Activated gamma-delta T cell treated with Interleukin-2 at 50 U/mL for 16 hours (primary cell): Measurements from ENCODE around the gene PPARA.
"Not testable (repeated sequence)": the region's sequence is repeated elsewhere in the genome, so short reads cannot be mapped to it uniquely, and the experiment has no call there.

Experiments
- DNase-seq: peaks from one replicate; pipeline ENCODE4 v3.0.0-alpha.2; 2020

PPARA gene

DNA sequence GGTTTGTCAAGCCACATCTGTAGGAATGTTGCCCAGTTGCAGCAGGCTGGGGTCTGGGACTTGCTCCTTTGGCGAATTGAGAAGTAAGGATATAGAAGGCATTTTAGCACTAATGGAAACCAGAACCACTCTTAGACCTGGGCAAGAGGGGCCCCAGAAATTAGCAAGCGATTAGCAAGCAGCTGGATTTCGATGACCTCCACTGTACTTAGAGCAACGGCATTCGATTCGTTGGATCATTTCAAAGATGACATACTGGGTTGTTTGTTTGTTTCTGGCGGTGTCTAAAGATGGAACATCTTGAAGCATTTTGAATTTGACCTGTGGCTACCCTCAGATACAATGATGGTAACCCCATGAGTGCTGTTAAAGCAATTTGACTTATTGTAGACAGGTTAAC lies 100.9 kb downstream of the PPARA start:
- DNase-seq = no peak

- DNase-seq = no peak
Measured at GRCh38 chr22:46251816-46252380, 101.6 kb downstream of the PPARA start.

DNA sequence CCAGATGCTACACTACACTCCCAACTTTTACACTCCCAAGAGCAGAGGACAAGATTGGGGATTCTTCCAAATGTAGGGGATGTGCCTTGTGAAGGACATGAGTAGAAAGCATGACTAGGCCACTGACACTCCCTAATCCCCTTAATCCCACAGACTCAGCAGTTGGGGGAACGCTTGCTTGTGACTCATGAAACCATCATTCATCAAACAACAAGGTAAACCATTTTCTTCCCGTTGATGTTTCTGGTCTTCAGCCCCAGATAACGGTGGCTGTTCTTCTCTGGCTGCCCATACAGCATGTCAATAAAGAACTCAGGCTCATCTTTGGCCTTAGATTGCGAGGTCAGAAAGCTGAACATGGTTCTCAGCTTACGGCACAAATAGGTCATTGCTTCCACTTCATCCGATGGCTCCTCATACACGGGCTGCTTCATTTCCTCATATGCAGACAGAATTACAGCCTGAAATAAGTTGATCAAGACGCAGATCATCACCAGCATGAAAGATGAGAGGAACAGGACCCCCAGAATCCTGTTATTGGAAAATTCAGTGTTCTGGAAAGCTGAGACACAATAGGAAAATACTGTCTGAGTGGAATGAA lies 106.1 kb downstream of the PPARA start:
- DNase-seq = no peak

- no peak for DNase-seq
Measured at GRCh38 chr22:46259374-46259773, 109.0 kb downstream of the PPARA start.

GRCh38 chr22:46260038-46260437 lies 109.7 kb downstream of the PPARA start:
- no peak for DNase-seq

DNA sequence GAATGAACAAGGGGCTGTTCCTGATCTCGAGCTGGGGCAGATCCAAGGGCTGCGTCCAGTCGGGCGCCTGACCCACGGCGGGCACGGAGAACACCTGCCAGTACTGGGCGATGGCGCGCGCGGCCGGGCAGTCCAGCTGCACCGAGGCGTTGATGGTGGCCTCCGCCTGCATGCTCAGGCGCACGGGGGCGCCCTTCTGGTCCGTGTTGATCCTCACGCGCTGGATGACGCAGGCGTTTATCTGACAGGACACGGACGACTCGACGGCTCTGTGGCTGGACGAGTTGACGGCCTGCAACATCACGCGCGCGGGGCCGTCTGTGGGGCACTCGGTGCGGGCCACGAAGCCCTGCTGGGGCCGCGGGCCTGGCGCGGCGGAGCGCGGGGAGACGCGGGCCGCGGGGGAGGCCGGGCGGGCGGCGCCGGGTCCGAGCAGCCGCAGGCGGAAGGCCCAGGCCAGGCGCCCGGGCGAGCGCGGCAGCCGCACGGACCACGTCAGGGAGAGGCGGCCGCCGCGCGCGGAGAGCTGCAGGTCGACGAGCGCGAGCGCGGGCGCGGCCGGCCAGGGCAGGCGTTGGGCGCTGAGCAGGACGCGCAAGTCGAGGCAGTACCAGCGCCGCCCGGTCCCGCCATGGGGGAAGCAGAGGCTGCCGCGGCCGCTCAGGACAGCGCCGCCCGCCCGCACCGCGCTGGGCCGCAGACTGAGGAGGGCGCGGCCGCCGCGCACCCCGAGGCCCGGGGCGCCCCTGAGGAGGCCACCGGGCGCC lies 112.3 kb downstream of the PPARA start:
- peak; percentile 21 for DNase-seq

GRCh38 chr22:46263216-46263590 lies 112.9 kb downstream of the PPARA start, which contains the start of gene PKDREJ:
Gene PKDREJ (minus strand): TSS chr22:46263343. CDS start chr22:46263322, 21 bp downstream.
- DNase-seq = no peak

GRCh38 chr22:46264520-46264919 lies 114.2 kb downstream of the PPARA start:
- DNase-seq = not testable (repeated sequence)

- not testable (repeated sequence) for DNase-seq
Measured at GRCh38 chr22:46265627-46266026, 115.3 kb downstream of the PPARA start.

DNA sequence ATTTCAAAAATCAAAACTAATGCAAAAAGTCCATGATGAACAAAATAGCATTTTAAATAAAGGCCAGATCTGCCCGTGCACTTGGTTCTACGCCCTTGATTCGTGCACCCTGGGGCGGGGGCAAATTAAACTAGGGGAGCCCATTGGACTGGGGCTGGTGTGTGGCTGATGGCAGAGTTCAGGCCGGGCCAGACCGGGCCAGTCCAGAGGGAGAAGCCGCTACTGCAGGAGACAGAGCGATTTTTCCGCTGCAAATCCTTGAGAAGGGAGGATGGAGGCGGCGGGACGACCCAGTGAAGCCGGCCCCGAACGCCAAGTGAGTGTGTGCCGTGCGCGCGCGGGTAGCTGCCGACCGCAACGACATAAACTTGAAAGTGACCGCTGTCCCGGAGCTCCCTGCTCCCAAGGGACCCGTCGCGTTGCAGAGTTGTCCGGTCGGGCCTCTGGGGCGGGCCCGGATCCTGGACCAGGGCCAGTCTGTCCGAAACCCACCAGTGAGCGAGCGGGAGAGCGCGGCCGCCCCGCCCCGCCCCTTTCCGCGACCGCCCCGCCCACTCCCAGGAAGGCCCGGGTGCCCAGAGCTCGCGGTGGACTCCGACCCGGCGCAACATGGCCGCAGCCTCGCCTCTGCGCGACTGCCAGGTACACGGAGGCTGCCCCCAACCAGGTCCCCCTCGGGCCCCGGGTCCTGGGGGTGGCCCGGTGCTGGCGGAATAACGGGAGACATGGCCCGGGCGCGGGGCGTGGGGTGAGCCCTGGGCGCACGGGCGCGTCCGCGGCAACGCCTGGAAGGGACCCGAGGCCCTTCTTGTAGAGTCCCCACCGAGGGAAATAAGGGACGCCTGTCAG lies 117.3 kb downstream of the PPARA start, which contains the start of gene TTC38:
Gene TTC38 (plus strand): TSS at position 578 of the 849 bp plus-strand sequence. CDS start 32 bp downstream, at position 610.
- peak; percentile 40 for DNase-seq

GRCh38 chr22:46269564-46269963 lies 119.2 kb downstream of the PPARA start:
- DNase-seq = no peak

- DNase-seq = no peak
Measured at GRCh38 chr22:46272196-46272595, 121.9 kb downstream of the PPARA start.

- no peak for DNase-seq
Measured at GRCh38 chr22:46272762-46273431, 122.6 kb downstream of the PPARA start.

- DNase-seq = no peak
Measured at GRCh38 chr22:46273432-46274148, 123.3 kb downstream of the PPARA start.

DNA sequence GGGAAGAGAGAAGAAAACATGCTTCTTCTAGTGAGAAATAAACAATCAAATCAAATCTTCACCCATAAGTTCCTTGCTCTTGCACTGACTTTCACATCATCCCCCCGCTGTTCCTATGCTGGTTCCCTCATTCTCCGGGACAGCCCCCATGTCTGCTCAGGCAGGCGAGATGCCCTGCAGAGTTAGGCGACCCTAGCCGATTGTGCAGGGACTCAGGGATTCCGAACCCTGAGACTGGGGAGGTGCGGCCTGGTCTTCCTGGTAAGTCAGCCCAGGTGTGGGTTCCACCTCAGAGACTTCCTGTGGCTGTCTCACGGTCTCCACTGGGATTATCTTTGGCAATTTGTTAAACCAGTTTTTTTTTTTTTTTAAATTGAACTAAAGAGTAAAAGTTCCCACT lies 124.1 kb downstream of the PPARA start:
- no peak for DNase-seq

GRCh38 chr22:46275455-46276122 lies 125.3 kb downstream of the PPARA start:
- DNase-seq = no peak

GRCh38 chr22:46276563-46276962 lies 126.2 kb downstream of the PPARA start:
- no peak for DNase-seq

DNA sequence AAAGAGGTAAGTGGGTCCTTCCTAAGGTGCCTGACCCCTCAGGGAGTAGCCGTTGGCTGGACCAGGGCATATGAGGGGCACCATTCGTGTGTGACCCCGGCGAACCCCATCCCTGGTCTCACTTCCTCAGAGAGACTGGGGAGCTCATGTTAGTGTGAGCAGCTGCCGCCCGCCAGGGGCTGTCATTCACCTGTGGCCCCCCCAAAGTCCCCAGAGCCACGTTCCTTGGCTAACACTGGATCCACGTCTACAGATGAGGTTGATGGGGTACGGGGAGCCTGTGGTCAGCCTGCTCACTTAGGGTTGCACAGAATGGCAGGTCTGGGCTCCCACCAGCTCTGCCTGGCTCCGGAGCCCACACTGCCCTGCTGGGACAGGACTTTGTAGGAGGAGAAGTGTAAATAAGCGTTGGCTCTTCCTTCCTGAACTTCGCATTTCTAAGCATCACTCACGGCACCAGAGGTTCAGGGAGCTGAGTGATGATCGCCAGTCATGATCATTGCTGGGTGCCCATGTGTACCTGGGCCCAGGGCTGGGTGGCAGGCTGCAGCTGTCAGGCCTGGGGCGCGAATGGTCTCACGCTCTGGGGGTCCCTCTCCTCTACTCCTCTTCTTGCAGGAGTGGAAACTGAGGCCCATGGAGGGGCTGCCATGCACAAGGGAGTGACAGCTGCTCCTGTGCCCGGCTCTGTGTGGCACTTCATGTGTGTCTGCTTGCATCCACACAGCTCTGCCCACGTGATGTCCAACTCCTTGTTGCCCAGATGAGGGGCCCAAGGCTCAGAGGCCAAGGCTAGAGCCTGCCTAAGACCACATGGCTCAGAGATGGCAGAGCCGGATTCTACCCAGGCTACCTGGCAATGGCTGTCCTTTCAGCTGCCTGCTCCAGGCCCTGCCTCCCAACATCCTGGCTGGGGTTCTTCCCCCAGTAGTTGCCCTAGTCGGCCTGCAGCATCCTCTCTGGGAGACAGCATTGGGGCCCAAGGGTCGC lies 128.6 kb downstream of the PPARA start:
- no peak for DNase-seq

GRCh38 chr22:46280063-46280817 lies 129.9 kb downstream of the PPARA start:
- DNase-seq = no peak
